K562 (cell line): ENCODE results near the gene CFAP206.

Source experiments
- BRCA1 ChIP-seq, 2 experiments: fragments of 450-650 bp in 1 of 2; sonication (generic) in 1 of 2; formaldehyde crosslinking in 1 of 2; IDR thresholded peaks; 2 replicates each; pipeline versions ENCODE4 v1.5.0 to v1.6.1; 2017 to 2020; ENCODE audit warnings: mild to moderate bottlenecking in 1 of 2, missing genetic modification reagents in 1 of 2
- EZH2 ChIP-seq: IDR thresholded peaks from 2 replicates; pipeline ENCODE4 v1.6.1; 2012; ENCODE audit warnings: low read depth, mild to moderate bottlenecking, inconsistent platforms, low read length, borderline replicate concordance
- ZNF280B ChIP-seq: fragments of 250-450 bp; sonication (Bioruptor Pico); IDR thresholded peaks from 2 replicates; pipeline ENCODE4 v1.5.1; 2021; ENCODE audit warnings: mild to moderate bottlenecking
- ZNF740 ChIP-seq, 3 experiments: fragments of 200-800 bp in 1 of 3; sonication (Bioruptor generic) in 1 of 3; sonication (generic) in 1 of 3; formaldehyde crosslinking in 1 of 3; IDR thresholded peaks; 2 replicates each; pipeline versions ENCODE4 v1.6.1 to v1.8.0; 2016 to 2022; ENCODE audit warnings: mild to moderate bottlenecking in 2 of 3, missing compliant biosample characterization in 2 of 3, missing genetic modification characterization in 2 of 3, missing genetic modification reagents in 1 of 3
- TF ChIP-seq, protein P1 (sequence below): IDR thresholded peaks from 3 replicates; pipeline ENCODE4 v1.6.1; 2011; ENCODE audit warnings: borderline replicate concordance, mild to moderate bottlenecking; ENCODE audit not compliant: insufficient read length, insufficient read depth
- TF ChIP-seq, protein P2 (sequence below), 2 experiments: fragments of 450-650 bp; formaldehyde crosslinking in 1 of 2; IDR thresholded peaks; 2 replicates each; pipeline versions ENCODE4 v1.4.0 to v1.6.1; 2014 to 2020; ENCODE audit warnings: mild to moderate bottlenecking in 2 of 2, borderline replicate concordance in 1 of 2, low read depth in 1 of 2

GRCh38 chr6:87384038-87384437 is 23.7 kb upstream of the CFAP206 start:
- TF ChIP-seq ZNF280B = no peak
- TF ChIP-seq, protein P1, sequence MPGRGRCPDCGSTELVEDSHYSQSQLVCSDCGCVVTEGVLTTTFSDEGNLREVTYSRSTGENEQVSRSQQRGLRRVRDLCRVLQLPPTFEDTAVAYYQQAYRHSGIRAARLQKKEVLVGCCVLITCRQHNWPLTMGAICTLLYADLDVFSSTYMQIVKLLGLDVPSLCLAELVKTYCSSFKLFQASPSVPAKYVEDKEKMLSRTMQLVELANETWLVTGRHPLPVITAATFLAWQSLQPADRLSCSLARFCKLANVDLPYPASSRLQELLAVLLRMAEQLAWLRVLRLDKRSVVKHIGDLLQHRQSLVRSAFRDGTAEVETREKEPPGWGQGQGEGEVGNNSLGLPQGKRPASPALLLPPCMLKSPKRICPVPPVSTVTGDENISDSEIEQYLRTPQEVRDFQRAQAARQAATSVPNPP = no peak
- TF ChIP-seq, protein P2, sequence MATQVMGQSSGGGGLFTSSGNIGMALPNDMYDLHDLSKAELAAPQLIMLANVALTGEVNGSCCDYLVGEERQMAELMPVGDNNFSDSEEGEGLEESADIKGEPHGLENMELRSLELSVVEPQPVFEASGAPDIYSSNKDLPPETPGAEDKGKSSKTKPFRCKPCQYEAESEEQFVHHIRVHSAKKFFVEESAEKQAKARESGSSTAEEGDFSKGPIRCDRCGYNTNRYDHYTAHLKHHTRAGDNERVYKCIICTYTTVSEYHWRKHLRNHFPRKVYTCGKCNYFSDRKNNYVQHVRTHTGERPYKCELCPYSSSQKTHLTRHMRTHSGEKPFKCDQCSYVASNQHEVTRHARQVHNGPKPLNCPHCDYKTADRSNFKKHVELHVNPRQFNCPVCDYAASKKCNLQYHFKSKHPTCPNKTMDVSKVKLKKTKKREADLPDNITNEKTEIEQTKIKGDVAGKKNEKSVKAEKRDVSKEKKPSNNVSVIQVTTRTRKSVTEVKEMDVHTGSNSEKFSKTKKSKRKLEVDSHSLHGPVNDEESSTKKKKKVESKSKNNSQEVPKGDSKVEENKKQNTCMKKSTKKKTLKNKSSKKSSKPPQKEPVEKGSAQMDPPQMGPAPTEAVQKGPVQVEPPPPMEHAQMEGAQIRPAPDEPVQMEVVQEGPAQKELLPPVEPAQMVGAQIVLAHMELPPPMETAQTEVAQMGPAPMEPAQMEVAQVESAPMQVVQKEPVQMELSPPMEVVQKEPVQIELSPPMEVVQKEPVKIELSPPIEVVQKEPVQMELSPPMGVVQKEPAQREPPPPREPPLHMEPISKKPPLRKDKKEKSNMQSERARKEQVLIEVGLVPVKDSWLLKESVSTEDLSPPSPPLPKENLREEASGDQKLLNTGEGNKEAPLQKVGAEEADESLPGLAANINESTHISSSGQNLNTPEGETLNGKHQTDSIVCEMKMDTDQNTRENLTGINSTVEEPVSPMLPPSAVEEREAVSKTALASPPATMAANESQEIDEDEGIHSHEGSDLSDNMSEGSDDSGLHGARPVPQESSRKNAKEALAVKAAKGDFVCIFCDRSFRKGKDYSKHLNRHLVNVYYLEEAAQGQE (IDR thresholded peaks at IDR 0.05; ENCODE audit: borderline replicate concordance) = no peak
- TF ChIP-seq, protein P2 (CRISPR knock-in tag; IDR thresholded peaks at IDR 0.05; ENCODE audit: low read depth) = no peak
- TF ChIP-seq EZH2 = no peak
- no peak for TF ChIP-seq ZNF740 (CRISPR knock-in tag; IDR thresholded peaks at IDR 0.05)
- TF ChIP-seq ZNF740 (tag; IDR thresholded peaks at IDR 0.05) = no peak
- TF ChIP-seq BRCA1 (IDR thresholded peaks at IDR 0.05) = no peak
- no peak for TF ChIP-seq BRCA1 (CRISPR knock-in tag; IDR thresholded peaks at IDR 0.05)
